ENCODE measurements around the gene CBX8. TPM values are rescaled to one million over a fixed set of nuclear protein-coding genes. Genes with fewer than 3 reads are reported as not detected.

CBX8 gene
- total RNA-seq, 4 donors from 2014 or later: 1.7 to 3.5 (median 2.7) TPM

DNA sequence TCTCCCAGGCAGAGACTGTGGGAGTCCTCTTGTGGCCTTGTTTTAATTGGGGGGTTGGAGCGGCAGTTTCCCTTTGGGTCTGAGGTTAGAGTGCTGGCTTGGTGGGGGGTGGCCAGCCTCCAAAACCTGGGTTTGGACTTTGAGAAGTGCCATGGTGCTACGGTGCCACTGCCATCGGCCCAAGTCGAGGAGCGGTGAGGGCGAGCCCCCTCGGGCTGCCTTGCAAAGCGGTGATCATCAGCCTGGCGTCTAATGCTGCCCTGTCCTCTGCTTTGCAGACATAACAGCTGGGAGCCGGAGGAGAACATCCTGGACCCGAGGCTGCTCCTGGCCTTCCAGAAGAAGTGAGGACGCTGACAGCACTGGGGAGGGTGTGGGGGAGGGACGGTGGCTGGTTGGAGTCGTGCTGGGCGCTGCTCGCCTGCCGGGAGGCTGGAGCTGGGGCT, 17.8 kb downstream of the CBX8 start:
- peaks cover 7 to 18% of the 10 kb centered on the region in 2 donors for H3K4me1 ChIP-seq
- intact Hi-C loops (cut with DNase I): no loop called here
- H3K4me3 ChIP-seq (replicated peaks in 1 of 3): no peak overlapping the region
- H3K27me3 ChIP-seq: no peaks in the 10 kb centered on the region
- no peak for DNase-seq
- 50 to 58% methylated on average over 11 to 17 of the region's 17 CpGs for WGBS, 2 donors
- H3K36me3 ChIP-seq: no peaks in the 10 kb centered on the region
- H3K27ac ChIP-seq: no peak overlapping the region
- H3K9me3 ChIP-seq: no peaks in the 10 kb centered on the region
- TF ChIP-seq, protein P1, sequence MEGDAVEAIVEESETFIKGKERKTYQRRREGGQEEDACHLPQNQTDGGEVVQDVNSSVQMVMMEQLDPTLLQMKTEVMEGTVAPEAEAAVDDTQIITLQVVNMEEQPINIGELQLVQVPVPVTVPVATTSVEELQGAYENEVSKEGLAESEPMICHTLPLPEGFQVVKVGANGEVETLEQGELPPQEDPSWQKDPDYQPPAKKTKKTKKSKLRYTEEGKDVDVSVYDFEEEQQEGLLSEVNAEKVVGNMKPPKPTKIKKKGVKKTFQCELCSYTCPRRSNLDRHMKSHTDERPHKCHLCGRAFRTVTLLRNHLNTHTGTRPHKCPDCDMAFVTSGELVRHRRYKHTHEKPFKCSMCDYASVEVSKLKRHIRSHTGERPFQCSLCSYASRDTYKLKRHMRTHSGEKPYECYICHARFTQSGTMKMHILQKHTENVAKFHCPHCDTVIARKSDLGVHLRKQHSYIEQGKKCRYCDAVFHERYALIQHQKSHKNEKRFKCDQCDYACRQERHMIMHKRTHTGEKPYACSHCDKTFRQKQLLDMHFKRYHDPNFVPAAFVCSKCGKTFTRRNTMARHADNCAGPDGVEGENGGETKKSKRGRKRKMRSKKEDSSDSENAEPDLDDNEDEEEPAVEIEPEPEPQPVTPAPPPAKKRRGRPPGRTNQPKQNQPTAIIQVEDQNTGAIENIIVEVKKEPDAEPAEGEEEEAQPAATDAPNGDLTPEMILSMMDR (IDR thresholded peaks at IDR 0.05): no peak
- no peak for TF ChIP-seq POLR2A (IDR thresholded peaks at IDR 0.05)

DNA sequence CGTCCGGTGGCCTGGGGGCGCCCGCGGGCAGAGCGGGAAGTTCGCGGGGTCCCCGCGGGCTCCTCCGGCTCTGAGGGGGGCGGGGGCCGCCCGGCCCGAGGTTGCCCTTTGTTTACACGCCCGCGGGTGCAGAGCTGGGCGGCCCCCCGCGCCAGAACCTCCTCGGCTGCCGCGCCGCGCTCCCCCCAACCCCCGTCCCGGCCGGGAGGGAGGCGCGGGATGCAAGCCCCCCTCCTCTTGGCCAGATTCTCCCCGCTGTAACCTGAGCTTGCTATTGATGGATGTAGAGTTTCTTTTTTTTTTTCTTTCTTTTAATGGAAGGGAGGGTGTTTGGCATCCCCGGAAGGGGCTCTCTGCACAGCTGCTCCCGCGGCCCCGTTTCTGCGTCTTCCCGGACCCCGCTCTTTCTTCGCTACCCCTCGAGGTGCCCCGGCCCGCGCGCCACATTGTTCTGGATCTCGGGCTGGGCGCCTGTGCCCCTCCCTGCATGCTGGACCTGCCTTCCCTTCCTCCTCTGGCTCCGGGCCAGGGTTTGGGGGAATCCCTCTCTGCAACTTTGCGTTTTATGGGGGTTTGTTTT, 18.3 kb downstream of the CBX8 start:
- Histone ChIP-seq H3K4me3 (replicated peaks in 1 of 3) (peak overlapping the region; percentile 17 to 73 (median 37)), H3K4me1 (peaks cover 7 to 18% of the 10 kb centered on the region in 2 donors), H3K27me3 (no peaks in the 10 kb centered on the region), H3K9me3 (no peaks in the 10 kb centered on the region), H3K27ac (no peak overlapping the region), H3K36me3 (no peaks in the 10 kb centered on the region)
- intact Hi-C loops (cut with DNase I): no loop called here
- WGBS, 2 donors: 3% methylated on average over 28 to 34 of the region's 49 CpGs
- no peak for TF ChIP-seq POLR2A (IDR thresholded peaks at IDR 0.05)
- peak; percentile 33 to 34 for DNase-seq

DNA sequence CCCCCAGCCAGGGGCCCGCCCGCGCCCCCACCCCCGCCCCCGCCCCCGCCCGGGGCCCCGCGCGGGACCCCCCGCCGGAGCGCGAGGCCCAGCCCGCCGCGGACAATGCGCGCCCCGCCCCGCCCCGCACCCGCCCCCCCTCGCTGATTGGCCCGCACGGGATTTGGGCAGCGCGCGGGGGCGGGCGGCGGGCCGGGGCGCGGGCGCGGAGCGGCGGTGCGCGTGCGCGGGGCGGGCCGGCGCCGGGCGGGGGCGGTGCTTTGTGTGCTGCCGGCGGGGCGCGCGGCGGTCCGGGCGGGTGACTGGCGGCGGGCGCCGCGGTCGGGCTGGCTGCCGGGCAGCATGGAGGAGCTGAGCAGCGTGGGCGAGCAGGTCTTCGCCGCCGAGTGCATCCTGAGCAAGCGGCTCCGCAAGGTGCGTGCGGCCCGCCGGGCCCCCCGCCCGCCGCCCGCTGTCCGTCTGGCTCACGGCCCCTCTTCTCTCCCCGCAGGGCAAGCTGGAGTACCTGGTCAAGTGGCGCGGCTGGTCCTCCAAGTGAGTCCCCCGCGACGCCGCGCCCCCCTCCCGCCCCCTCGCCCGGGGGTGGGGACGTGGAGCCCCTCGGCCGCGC, 18.9 kb downstream of the CBX8 start, which contains the start of gene CBX2:
CBX2 (plus strand) TSS at position 255 of the 610 bp plus-strand sequence; CDS start at position 343, 88 bp downstream.
- peak within 1 kb of the TSS in 2 of 3 donors; percentile 5 to 30 for H3K27ac ChIP-seq
- no peaks in the 10 kb centered on the region for H3K27me3 ChIP-seq
- peak; percentile 77 to 79 for DNase-seq
- H3K4me3 ChIP-seq (replicated peaks in 1 of 3): peak within 1 kb of the TSS; percentile 17 to 73 (median 48)
- H3K4me1 ChIP-seq: peaks cover 7 to 18% of the 10 kb centered on the region in 2 donors
- TF ChIP-seq, protein P1 (IDR thresholded peaks at IDR 0.05): no peak
- peak in 1 of 2 donors; percentile 19 for TF ChIP-seq POLR2A (IDR thresholded peaks at IDR 0.05)
- no peaks in the 10 kb centered on the region for H3K36me3 ChIP-seq
- WGBS, 2 donors: no CpG with 5 or more reads among the region's 96 CpGs
- intact Hi-C loops (cut with DNase I): no loop called here
- no peaks in the 10 kb centered on the region for H3K9me3 ChIP-seq

DNA sequence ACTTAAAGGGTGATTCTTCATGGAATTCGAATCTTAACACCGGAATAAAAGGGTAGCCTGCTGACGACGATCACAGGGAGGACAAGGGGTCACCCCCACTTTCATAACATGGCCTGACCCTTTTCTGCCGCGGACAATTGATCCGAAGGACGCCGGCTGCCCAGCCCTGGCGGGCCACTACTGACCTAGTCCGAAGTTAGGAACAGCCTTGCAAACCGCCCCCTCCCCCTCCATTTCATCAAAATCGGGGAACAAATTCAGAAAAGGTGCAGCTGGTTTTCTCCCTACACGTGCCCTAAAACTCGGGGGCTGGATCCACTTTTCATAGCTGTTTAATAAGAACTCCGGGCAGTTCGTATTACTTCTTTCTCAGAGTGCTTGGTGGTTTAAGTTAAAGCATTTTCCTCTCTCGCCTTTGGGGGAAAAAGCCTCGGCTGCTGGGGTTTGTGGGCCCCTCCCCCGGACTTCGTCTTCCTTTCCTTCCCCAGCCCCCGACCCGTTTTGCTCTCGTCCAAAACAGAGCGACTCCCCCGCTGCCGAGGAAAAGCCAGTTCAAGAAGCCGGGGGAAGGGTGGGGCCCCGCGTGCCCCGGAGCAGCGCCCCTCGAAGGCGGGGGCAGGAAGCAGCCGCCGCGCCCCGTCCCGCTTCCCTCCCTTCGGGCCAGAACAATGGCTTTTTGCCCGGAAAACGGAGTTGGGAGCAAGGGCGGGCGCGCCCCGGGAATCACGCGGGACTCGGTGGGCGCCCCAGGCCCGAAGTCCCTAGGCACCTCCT, 19.6 kb downstream of the CBX8 start:
- 7 to 8% methylated on average over 40 to 44 of the region's 51 CpGs for WGBS, 2 donors
- peak overlapping the region in 2 of 3 donors; percentile 48 to 50 for H3K4me3 ChIP-seq (replicated peaks in 1 of 3)
- DNase-seq: peak; percentile 63
- peak overlapping the region in 2 of 3 donors; percentile 5 to 30 for H3K27ac ChIP-seq
- H3K4me1 ChIP-seq: peaks cover 7 to 18% of the 10 kb centered on the region in 2 donors
- H3K36me3 ChIP-seq: no peaks in the 10 kb centered on the region
- TF ChIP-seq, protein P1 (IDR thresholded peaks at IDR 0.05): peak in 2 of 6 experiments; percentile 8 to 28
- TF ChIP-seq POLR2A (IDR thresholded peaks at IDR 0.05): no peak
- H3K27me3 ChIP-seq: no peaks in the 10 kb centered on the region
- intact Hi-C loops (cut with DNase I): no loop called here
- no peaks in the 10 kb centered on the region for H3K9me3 ChIP-seq

DNA sequence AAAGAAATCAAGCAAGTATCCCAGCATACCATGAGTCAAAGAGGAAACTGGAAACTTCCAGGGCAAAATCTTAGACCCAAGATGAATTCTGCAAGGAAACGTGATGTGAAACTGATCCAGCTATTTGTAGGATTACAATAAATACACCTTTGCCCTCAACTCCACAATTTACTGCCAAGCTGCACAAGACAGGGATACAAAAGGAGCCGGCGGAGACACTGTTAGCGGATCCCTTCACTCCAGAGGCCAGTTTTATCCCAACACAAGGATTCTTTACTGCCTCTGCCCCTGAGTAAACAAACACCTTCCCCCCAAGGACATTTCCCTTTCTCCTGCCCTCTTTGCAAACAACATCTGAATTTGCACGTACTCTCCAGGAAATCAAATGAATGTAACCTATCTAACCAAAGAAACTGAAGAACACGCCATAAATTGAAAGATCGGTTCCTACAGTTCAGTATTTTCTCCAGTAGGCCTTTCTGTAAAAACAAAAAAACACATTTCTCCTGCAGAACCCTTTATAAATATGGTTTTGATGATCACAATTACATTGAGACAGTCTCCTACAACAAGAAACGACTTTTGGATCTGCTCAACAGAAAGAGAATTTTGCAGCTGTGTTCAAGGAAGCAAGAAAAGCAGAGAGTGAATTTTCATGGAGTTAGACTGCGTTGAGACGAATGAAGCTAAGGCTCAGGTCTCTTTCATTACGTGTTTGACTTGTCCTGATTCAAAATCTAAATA, 20.3 kb downstream of the CBX8 start:
- WGBS, 2 donors: 78 to 80% methylated on average over 11 of the region's 11 CpGs
- H3K4me3 ChIP-seq (replicated peaks in 1 of 3): no peak overlapping the region
- DNase-seq: no peak
- no peaks in the 10 kb centered on the region for H3K9me3 ChIP-seq
- H3K36me3 ChIP-seq: no peaks in the 10 kb centered on the region
- peaks cover 7 to 18% of the 10 kb centered on the region in 2 donors for H3K4me1 ChIP-seq
- no peak overlapping the region for H3K27ac ChIP-seq
- no peaks in the 10 kb centered on the region for H3K27me3 ChIP-seq
- TF ChIP-seq, protein P1 (IDR thresholded peaks at IDR 0.05): no peak
- no peak for TF ChIP-seq POLR2A (IDR thresholded peaks at IDR 0.05)
- intact Hi-C loops (cut with DNase I): no loop called here

Measured in thyroid gland (tissue), 4 donors.